ENCODE measurements around the gene TMEM201.

TMEM201 gene

DNA sequence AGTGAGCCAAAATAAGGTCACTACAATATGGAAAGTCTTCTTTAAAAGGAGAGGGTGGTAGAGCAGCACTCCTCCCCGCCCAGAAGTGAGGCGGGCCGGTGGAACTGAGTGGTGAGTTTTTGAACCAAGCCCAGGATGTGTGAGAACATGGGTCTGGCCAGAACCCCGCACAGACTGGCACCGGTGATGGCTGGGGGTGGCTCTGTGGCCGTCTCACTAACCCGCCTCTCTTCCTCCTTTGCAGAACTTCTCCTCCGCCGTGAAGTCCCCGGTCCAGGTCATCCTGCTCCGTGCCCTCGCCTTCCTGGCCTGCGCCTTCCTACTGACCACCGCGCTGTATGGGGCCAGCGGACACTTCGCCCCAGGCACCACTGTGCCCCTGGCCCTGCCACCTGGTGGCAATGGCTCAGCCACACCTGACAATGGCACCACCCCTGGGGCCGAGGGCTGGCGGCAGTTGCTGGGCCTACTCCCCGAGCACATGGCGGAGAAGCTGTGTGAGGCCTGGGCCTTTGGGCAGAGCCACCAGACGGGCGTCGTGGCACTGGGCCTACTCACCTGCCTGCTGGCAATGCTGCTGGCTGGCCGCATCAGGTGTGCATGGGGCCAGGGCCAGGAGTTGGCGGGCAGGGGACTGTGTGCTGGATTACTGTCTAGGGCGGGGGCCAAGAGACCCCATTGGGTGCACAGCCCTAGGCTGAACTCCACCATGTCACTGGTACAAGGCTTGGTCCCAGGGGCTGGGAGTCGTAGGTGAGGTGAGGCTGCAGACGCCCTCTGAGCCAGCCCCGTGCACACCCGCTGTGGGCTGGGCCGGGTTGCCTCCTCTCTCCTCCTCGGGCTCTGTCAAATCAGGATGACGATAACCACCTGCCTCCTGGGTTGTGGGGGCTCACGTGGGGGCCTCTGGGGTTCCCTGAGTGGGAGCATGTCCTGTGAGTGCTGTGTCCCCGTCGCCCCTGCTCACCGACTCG is 12.4 kb downstream of the TMEM201 start:
- DNase-seq, result no peak

DNA sequence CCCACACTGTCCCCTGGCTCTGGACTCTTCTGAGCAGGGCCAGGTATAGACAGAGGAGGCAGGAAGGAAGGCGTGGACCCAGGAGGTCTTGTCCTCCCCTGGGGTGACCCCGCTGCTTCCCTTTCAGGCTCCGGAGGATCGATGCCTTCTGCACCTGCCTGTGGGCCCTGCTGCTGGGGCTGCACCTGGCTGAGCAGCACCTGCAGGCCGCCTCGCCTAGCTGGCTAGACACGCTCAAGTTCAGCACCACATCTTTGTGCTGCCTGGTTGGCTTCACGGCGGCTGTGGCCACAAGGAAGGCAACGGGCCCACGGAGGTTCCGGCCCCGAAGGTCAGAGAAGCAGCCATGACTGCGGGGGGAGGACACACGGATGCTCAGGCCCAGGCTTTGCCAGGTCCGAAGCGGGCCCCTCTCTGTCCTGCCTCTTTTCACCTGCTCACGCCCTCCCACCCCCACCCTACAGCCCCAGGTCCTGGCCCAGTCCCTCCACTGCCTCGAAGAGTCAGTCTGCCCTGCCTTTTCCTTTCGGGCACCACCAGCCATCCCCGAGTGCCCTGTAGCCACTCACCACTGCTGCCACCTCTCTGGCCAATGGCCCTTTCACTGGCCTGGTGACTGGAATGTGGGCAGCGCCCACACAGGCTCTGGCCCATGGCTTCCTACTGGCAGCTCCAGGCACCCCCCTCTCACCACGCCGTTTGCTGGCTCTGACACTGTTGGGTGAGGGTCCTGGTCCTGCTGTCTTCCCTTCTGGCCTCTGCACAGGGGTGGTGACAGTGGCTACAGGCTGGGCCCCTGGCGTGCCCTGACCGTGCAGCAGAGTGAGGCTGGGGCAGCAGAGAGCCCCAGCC is 13.5 kb downstream of the TMEM201 start:
- DNase-seq, result no peak

DNA sequence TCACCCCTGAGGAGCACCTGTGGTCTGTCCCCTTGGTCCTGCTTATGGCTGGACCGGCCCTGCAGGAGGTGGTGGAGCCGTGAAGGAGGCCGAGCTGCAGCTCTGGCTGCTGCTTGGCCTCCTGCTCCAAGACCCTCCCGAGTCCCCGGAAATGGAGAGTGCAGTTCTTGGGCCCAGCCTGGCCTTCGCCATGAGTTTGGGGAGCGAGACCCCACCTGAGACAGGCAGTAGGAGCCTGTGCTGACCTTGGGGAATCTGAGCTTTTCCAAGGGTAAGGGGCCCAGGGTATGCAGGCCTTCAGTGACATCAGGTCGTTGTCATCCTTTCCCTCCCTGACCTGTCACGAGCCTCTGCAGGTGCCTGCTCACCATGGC is 14.1 kb downstream of the TMEM201 start:
- DNase-seq, result no peak

DNA sequence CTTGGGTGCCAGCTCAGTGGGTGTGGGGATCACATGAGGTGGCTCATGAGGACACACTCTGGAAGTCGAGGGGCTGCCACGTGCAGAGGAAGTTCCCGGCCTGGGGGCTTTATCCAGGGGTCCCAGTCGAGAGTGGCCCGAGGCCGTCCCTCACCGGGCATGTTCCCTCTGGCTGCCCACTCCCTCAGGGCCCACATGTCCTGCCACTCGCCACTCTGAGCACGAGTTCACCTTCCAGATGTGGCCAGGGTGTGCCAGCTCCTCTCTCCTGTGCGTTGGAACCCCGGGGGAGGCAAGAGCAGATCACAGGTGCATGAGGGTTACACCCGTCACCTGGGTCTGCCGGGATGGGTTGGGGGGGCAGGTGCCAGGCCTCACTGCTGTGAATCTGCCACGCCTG is 14.6 kb downstream of the TMEM201 start:
- no peak for DNase-seq

GRCh38 chr1:9603766-9604753 is 15.3 kb downstream of the TMEM201 start:
- no peak for DNase-seq

DNA sequence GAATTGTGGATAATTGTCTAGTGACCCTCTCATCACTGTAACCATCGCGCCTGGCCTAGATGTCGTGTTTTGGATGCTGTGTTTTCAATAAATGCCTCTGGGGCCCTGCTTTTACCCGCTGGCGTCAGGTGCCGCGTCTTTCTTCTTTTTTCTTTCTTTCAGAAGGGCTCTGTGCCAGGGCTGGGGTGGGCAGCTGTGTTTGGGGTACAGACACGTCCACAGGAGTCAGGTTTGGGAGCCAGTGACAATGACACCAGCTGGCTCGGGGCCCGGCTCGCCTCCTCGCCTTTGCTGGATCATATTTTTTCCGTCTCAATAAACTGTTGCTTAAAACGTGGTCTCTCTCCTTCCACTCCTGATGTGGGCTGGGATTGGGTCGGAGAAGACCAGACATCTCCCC is 16.1 kb downstream of the TMEM201 start:
- DNase-seq, result no peak

- no peak for DNase-seq
Measured at GRCh38 chr1:9605946-9606455, 17.3 kb downstream of the TMEM201 start.

DNA sequence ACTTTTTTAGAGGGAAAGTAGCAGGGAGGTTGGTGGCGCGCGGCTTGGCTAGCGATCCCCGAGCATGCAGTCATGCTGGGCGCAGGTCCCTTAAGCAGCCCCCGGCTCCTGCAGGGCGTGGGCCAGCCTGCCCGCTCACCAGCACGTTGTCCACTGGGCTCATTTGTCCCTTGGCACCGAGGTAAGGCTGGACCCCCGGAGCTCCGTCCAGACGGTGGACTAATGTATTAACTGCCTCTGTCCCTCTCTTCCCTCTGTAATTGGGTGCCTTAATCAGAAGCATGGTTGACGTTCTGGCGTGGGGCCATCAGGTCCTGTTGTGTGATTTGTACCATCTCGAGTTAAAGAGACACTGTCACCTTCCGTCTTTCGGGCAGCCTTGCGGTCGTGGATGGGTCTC is 17.7 kb downstream of the TMEM201 start:
- no peak for DNase-seq

DNA sequence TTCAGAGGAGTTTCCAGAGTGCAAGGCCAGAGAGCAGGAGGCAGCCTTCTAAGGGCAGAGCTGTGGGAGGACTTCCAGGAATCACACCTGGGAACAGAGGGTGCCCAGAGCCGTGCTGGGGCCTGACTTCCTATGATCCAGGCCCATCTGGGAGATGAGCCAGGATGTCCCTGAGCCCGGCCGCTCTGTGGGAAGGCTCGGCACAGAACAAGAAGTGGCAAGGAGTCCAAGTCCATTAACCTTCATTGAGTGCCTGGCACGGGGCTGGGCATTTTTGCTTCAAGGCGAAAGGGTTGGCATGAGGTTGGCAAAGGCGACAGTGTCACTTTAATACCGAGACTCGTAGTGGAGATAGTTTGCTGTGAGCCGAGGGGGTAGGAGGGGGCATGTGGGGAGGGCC is 18.2 kb downstream of the TMEM201 start:
- no peak for DNase-seq

DNA sequence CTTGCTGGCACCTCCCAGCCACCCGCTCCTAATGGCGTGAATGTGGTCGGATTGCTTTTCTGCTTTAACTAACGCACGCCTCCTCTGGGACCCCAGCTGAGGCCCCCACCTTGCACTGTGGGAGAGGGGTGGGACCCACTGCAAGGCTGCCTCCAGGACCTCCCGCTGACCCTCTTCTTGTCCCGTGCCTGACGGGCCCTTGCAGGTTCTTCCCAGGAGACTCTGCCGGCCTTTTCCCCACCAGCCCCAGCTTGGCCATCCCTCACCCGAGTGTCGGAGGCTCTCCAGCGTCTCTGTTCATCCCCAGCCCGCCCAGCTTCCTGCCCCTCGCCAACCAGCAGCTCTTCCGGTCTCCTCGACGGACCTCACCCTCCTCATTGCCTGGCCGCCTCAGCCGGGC is 18.6 kb downstream of the TMEM201 start:
- no peak for DNase-seq

DNA sequence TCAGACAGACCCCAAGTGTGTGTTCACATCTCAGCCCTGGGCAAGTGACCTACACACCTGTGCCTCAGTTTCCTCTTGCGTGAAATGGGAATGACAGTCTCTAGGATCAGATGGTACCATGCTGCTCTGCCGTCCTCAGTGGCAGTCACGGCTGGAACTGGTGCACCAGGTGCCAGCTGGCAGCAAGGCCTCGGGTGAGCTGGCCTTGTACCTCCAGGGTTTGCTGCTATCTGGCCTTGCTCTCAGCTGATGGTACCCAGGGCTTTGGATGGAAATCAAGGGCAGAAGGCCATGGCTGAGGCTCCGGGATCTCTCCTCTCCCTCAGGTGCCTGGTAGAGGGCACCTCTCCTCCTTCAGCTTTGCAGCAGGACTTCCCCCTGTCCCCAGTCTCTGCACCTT is 21.3 kb downstream of the TMEM201 start:
- DNase-seq, result no peak

DNA sequence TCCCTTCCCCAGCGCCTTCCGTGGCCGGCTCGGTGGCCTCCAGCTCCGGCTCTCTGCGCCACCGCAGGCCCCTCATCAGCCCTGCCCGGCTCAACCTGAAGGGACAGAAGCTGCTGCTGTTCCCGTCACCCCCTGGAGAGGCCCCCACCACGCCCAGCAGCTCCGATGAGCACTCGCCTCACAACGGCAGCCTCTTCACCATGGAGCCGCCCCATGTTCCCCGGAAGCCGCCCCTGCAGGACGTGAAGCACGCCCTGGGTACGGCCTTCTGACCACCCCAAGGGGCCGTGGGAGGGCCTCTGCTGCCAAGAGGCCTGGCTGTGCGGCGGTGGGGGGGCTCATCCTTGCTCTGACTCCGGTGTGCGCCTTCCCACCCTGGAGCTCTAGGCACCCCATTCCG is 21.8 kb downstream of the TMEM201 start:
- DNase-seq, result no peak

GRCh38 chr1:9611716-9612115 is 23.0 kb downstream of the TMEM201 start:
- DNase-seq, result no peak

- no peak for DNase-seq
Measured at GRCh38 chr1:9612162-9612845, 23.6 kb downstream of the TMEM201 start.

DNA sequence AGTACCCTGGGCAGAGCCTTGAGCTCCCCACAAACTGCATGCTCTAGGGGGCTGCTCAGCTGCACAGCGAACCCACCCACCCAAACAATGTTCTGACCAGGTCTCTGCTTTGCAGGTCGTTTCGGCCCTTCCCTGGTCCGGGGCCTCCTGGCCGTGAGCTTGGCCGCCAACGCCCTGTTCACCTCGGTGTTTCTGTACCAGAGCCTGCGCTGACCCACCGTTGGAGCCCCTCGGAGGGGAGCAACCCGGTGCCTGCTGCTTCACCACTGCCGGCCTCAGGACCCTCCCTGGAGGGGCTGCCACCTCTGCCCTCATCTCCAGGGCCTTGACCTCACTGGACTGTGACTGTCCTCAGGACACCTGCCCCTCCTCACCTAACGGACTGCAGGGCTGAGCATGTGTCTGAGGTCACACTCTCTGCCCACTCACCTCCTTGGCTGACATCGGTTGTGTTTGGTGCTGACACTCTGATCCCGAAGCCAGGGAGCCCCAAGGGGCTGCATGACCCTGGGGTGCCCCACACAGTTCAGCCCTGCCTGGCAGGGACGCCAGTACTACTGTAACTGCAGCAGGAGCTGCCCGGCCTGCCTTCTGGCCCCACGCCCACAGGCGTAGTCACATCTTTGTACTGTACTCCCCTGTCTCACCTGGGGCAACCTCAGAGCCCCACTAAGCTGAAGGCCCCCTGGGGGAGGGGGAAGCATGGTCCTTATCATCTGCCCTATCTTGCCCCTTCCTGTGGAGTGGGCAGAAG is 24.3 kb downstream of the TMEM201 start:
- DNase-seq, result no peak

DNA sequence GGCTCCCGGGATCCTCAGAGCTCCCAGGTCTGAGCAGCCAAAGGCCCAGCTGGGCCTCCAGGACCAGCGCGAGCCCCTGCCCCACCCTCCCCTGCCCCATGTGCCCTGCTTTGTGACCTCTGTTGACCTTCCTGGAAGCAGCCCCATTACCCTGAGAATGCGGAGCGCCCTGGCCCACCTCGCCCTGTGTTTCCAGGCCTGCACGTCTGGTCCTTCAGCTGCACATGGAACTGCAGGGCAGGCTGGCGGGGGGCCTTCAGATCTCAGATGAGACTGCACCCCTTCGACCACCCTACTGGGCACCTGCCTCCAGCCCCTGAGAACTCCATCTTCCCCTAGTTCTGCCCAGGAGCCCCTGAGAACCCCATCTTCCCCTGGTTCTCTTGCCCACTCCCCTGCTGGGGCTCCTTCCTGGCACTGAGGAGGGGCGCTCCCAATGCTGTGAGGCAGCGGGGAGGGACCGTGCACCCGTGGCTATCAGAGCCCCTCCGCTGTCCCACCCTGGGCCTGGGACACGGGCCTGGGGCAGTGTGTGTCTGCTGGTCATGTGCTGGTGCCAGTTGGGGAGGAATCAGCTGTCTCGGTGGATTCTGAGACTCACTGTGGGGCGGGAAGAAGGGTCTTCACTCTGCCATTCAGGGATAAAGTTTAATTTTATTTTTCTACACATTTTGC is 25.1 kb downstream of the TMEM201 start:
- no peak for DNase-seq

GRCh38 chr1:9615316-9616063 is 26.8 kb downstream of the TMEM201 start:
- no peak for DNase-seq

- DNase-seq, result no peak
Measured at GRCh38 chr1:9618909-9619679, 30.4 kb downstream of the TMEM201 start.

DNA sequence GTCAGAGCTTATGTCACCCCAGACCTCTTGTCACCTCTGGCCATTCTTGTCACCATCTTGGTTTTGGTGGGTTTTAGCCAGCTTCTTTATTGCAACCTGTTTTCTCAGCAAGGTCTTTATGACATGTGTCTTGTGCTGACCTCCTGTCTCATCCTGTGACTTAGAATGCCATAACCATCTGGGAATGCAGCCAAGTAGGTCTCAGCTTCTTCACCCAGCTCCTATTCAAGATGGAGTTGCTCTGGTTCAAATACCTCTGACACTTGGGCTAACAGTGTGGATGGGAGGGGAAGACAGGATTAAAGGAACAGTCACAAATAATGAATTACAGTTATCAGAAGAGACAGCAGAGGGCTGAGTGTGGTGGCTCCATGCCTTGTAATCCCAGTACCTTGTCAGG is 32.3 kb downstream of the TMEM201 start:
- DNase-seq, result no peak
